Loucy (cell line): ENCODE measurements around the gene CPZ.

Source experiments
- H2AFZ ChIP-seq: fragments of 200-600 bp; sonication (generic); 2 replicates; pipeline ENCODE4 v1.6.0; 2016; ENCODE audit warnings: antibody characterized with exemption, mild to moderate bottlenecking, low read length, moderate library complexity
- H3F3A ChIP-seq: fragments of 200-600 bp; 2 replicates; pipeline ENCODE4 v1.6.0; 2016; ENCODE audit warnings: antibody characterized with exemption, low read depth, mild to moderate bottlenecking
- H3K27me3 ChIP-seq: fragments of 200-600 bp; sonication (generic); 2 replicates; pipeline ENCODE4 v1.6.1; 2014; ENCODE audit warnings: low read length, mild to moderate bottlenecking; ENCODE audit not compliant: insufficient read depth, poor library complexity, severe bottlenecking
- H3K36me3 ChIP-seq: fragments of 200-600 bp; sonication (generic); 2 replicates; pipeline ENCODE4 v1.6.1; 2016; ENCODE audit warnings: low read length; ENCODE audit not compliant: insufficient read depth
- H3K4me1 ChIP-seq: fragments of 200-600 bp; sonication (generic); 2 replicates; pipeline ENCODE4 v1.5.1; 2014; ENCODE audit warnings: low read length, mild to moderate bottlenecking; ENCODE audit not compliant: insufficient read depth, poor library complexity, severe bottlenecking
- H3K4me2 ChIP-seq: fragments of 200-600 bp; sonication (generic); 2 replicates; pipeline ENCODE4 v1.6.0; 2014; ENCODE audit warnings: antibody characterized with exemption, low read length, low read depth, mild to moderate bottlenecking; ENCODE audit not compliant: poor library complexity, severe bottlenecking
- H3K4me3 ChIP-seq: fragments of 200-600 bp; sonication (generic); 2 replicates; pipeline ENCODE4 v1.5.1; 2014; ENCODE audit warnings: low read length, mild to moderate bottlenecking, mixed read lengths; ENCODE audit not compliant: poor library complexity, severe bottlenecking
- H3K79me2 ChIP-seq: fragments of 200-600 bp; sonication (generic); 2 replicates; pipeline ENCODE4 v1.6.1; 2014; ENCODE audit warnings: low read length; ENCODE audit not compliant: insufficient read depth
- H3K9ac ChIP-seq: fragments of 200-600 bp; sonication (generic); 2 replicates; pipeline ENCODE4 v1.6.0; 2014; ENCODE audit warnings: mild to moderate bottlenecking, low read depth, low read length, moderate library complexity; ENCODE audit not compliant: poor library complexity, severe bottlenecking
- H3K9me2 ChIP-seq: fragments of 200-600 bp; sonication (generic); replicated peaks from 2 replicates; pipeline ENCODE4 v1.6.1; 2016; ENCODE audit warnings: low read depth, low read length, mixed read lengths
- H3K9me3 ChIP-seq: fragments of 200-600 bp; sonication (generic); 2 replicates; pipeline ENCODE4 v1.6.1; 2014; ENCODE audit warnings: mild to moderate bottlenecking, antibody characterized with exemption, low read length, low read depth; ENCODE audit not compliant: insufficient read depth
- H4K20me1 ChIP-seq: fragments of 200-600 bp; sonication (generic); 2 replicates; pipeline ENCODE4 v1.6.0; 2014; ENCODE audit warnings: antibody characterized with exemption, low read length, mild to moderate bottlenecking; ENCODE audit not compliant: insufficient read depth, poor library complexity, severe bottlenecking
- CTCF ChIP-seq: fragments of 200-600 bp; sonication (generic); conservative IDR thresholded peaks from 2 replicates; pipeline ENCODE4 v1.5.1; 2014; ENCODE audit warnings: mild to moderate bottlenecking, antibody characterized with exemption, low read length
- EZH2phosphoT487 ChIP-seq: fragments of 200-600 bp; IDR thresholded peaks from 2 replicates; pipeline ENCODE4 v1.6.1; 2018; ENCODE audit warnings: antibody characterized with exemption, mild to moderate bottlenecking, moderate library complexity, borderline replicate concordance

The CPZ gene

GRCh38 chr4:8585721-8586212 lies 6.8 kb upstream of the CPZ start:
- no peaks in the 10 kb centered on the region for H3K27me3 ChIP-seq
- no peak overlapping the region for H3K9ac ChIP-seq
- no peaks in the 10 kb centered on the region for H3F3A ChIP-seq
- no peaks in the 10 kb centered on the region for H3K36me3 ChIP-seq
- H3K9me2 ChIP-seq = no peaks in the 10 kb centered on the region
- H3K4me2 ChIP-seq = no peak overlapping the region
- no peak for TF ChIP-seq EZH2phosphoT487
- no peak for TF ChIP-seq CTCF
- no peaks in the 10 kb centered on the region for H3K79me2 ChIP-seq
- H3K4me1 ChIP-seq = no peaks in the 10 kb centered on the region
- H3K9me3 ChIP-seq = peaks cover 5% of the 10 kb centered on the region; the same call in 1 of the 2 replicates
- no peaks in the 10 kb centered on the region for H4K20me1 ChIP-seq
- no peak overlapping the region for H2AFZ ChIP-seq
- no peak overlapping the region for H3K4me3 ChIP-seq

GRCh38 chr4:8586246-8586645 lies 6.3 kb upstream of the CPZ start:
- Histone ChIP-seq H4K20me1 (no peaks in the 10 kb centered on the region), H2AFZ (no peak overlapping the region), H3K27me3 (no peaks in the 10 kb centered on the region), H3K4me1 (no peaks in the 10 kb centered on the region), H3K9me3 (peaks cover 6% of the 10 kb centered on the region; the same call in 1 of the 2 replicates), H3K9ac (no peak overlapping the region), H3K79me2 (no peaks in the 10 kb centered on the region), H3K36me3 (no peaks in the 10 kb centered on the region), H3F3A (no peaks in the 10 kb centered on the region), H3K9me2 (no peaks in the 10 kb centered on the region), H3K4me3 (no peak overlapping the region), H3K4me2 (no peak overlapping the region)
- no peak for TF ChIP-seq CTCF
- no peak for TF ChIP-seq EZH2phosphoT487

- H3K27me3 ChIP-seq = no peaks in the 10 kb centered on the region
- H3K9me3 ChIP-seq = peaks cover 7% of the 10 kb centered on the region; the same call in 1 of the 2 replicates
- TF ChIP-seq CTCF (no peak), EZH2phosphoT487 (no peak)
- no peak overlapping the region for H3K9ac ChIP-seq
- no peaks in the 10 kb centered on the region for H3K9me2 ChIP-seq
- no peaks in the 10 kb centered on the region for H3K79me2 ChIP-seq
- H3K36me3 ChIP-seq = no peaks in the 10 kb centered on the region
- H3K4me1 ChIP-seq = no peaks in the 10 kb centered on the region
- no peak overlapping the region for H3K4me3 ChIP-seq
- no peak overlapping the region for H2AFZ ChIP-seq
- H3K4me2 ChIP-seq = no peak overlapping the region
- H4K20me1 ChIP-seq = no peaks in the 10 kb centered on the region
- no peaks in the 10 kb centered on the region for H3F3A ChIP-seq
Measured at GRCh38 chr4:8586671-8587468, 5.7 kb upstream of the CPZ start.
